Body of pancreas (tissue), 4 donors: ENCODE measurements around the gene GMDS.

Experiments used
- CTCF ChIP-seq, 7 experiments: fragments of 450-650 bp in 4 of 7; fragments of 200-600 bp in 3 of 7; sonication (generic) in 3 of 7; IDR thresholded peaks; one replicate each; pipeline ENCODE4 v1.5.1; 2016 to 2019; ENCODE audit warnings: antibody characterized with exemption in 7 of 7
- POLR2A ChIP-seq, 3 donors: fragments of 450-650 bp; IDR thresholded peaks; one replicate each; pipeline ENCODE4 v1.6.1; 2016; ENCODE audit warnings: antibody characterized with exemption in 3 of 3, mild to moderate bottlenecking in 2 of 3

GRCh38 chr6:1586861-1587450 lies 658.4 kb downstream of the GMDS start:
- TF ChIP-seq CTCF (IDR thresholded peaks at IDR 0.05) (no peak), POLR2A (IDR thresholded peaks at IDR 0.05) (no peak)
